Adrenal gland (tissue), 12 donors: ENCODE data around the gene PRKCA. TPM values are rescaled to one million over a fixed set of nuclear protein-coding genes. Genes with fewer than 3 reads are reported as not detected.

Experiments
- DNase-seq, 7 donors: peaks; one replicate each; pipeline ENCODE4 v3.0.0-alpha.2; 2019 to 2020
- H3K27ac ChIP-seq, 5 donors: fragments of 200-600 bp; sonication (generic) in 4 of 5; 1 replicate in 3 of 5; 2 replicates in 2 of 5; pipeline versions ENCODE4 v1.5.1 to v1.8.0; 2016 to 2020; ENCODE audit warnings: mild to moderate bottlenecking in 1 of 5
- H3K27me3 ChIP-seq: fragments of 200-600 bp; 2 replicates; pipeline ENCODE4 v1.8.0; 2021
- H3K36me3 ChIP-seq, 2 donors: fragments of 200-600 bp; replicated peaks in 1 of 2; 1 replicate in 1 of 2; 2 replicates in 1 of 2; pipeline versions ENCODE4 v1.5.1 to v1.8.0; 2018 to 2022
- H3K4me1 ChIP-seq, 2 donors: fragments of 200-600 bp; replicated peaks in 1 of 2; 1 replicate in 1 of 2; 2 replicates in 1 of 2; pipeline versions ENCODE4 v1.5.1 to v1.8.0; 2018 to 2021
- H3K4me3 ChIP-seq, 4 donors: fragments of 200-600 bp; sonication (generic) in 3 of 4; one replicate each; pipeline ENCODE4 v1.5.1; 2016 to 2018
- H3K9me3 ChIP-seq, 3 donors: fragments of 200-600 bp; sonication (generic) in 1 of 3; replicated peaks in 1 of 3; 1 replicate in 2 of 3; 2 replicates in 1 of 3; pipeline versions ENCODE4 v1.5.1 to v1.8.0; 2016 to 2021
- CTCF ChIP-seq, 6 experiments: fragments of 450-650 bp in 4 of 6; fragments of 200-600 bp in 2 of 6; sonication (generic) in 1 of 6; IDR thresholded peaks; 1 replicate in 5 of 6; 2 replicates in 1 of 6; pipeline versions ENCODE4 v1.5.1 to v1.8.0; 2016 to 2021; ENCODE audit warnings: antibody characterized with exemption in 6 of 6, mild to moderate bottlenecking in 2 of 6, moderate library complexity in 1 of 6
- POLR2A ChIP-seq, 2 donors: fragments of 450-650 bp; IDR thresholded peaks; one replicate each; pipeline ENCODE4 v1.6.1; 2017; ENCODE audit warnings: antibody characterized with exemption in 2 of 2, mild to moderate bottlenecking in 2 of 2, moderate library complexity in 1 of 2
- whole genome bisulfite sequencing, 4 donors: extraction: QIAGEN DNeasy Blood & Tissue Kit in 2 of 4; methylation state at CpG; one replicate each; pipeline versions ENCODE4 v1.1.5 to v1.1.7; 2013 to 2017; 5-methylcytosine and 5-hydroxymethylcytosine counted together
- intact Hi-C, 2 donors: fragments of 100-400 bp; cut with DNase I; formaldehyde crosslinking; loops; one replicate each; pipeline versions ENCODE4 v1.14.1 to v1.15.0; 2022 to 2023
- polyA plus RNA-seq, 3 donors: library from polyadenylated mRNA; stranded (reverse); fragments of 200-250 nt in 2 of 3; fragments of 350-450 nt in 1 of 3; fragmentation: Illumina TruSeq in 1 of 3; extraction: RNeasy Lipid Tissue Mini Kit (QIAGEN cat#74804) in 1 of 3; gene quantifications; one replicate each; pipeline ENCODE4 v1.2.3, GENCODE V29; 2013 to 2014
- total RNA-seq, 9 donors: library from RNA; depleted of rRNA in 4 of 9; stranded (reverse); fragments of >200 nt in 4 of 9; fragments of 120-200 nt in 1 of 9; fragmentation: NEBNext Ultra II Directional in 1 of 9; extraction: Animal tissue kit (Norgen Biotek cat#: 25700) in 1 of 9; gene quantifications; one replicate each; pipeline versions ENCODE4 v1.1.0 to v1.2.4, GENCODE V29; 2013 to 2023
- donor health status: healthy with polysubstance abuse.
- donor health status: Bipolar disorder and iron deficiency.
- donor health status: DM: yes; HTN: yes; CAD: no.
- donor health status: DM: no; HTN: no; CAD: no.
- donor health status: DM: no; HTN: no; CAD: no.
- donor health status: DM: yes; HTN: yes; CAD: no.

Gene PRKCA
- total and polyA plus RNA-seq, 12 donors = 15.1 to 202 (median 84.1) TPM

GRCh38 chr17:66580956-66581391, 278.6 kb downstream of the PRKCA start:
- Histone ChIP-seq H3K27me3 (no peaks in the 10 kb centered on the region), H3K36me3 (no peaks in the 10 kb centered on the region), H3K4me3 (no peak overlapping the region), H3K9me3 (no peaks in the 10 kb centered on the region), H3K27ac (peak overlapping the region in 2 of 5 donors; percentile 50 to 83), H3K4me1 (peaks cover 0 to 26% of the 10 kb centered on the region in 2 donors)
- 32 to 48% (median 41%) methylated on average over 3 of the region's 3 CpGs for WGBS, 4 donors
- DNase-seq = peak; percentile 55 to 81 (median 61)
- no peak for TF ChIP-seq POLR2A (IDR thresholded peaks at IDR 0.05)
- no peak for TF ChIP-seq CTCF (IDR thresholded peaks at IDR 0.05)
- intact Hi-C loops = no loop called here

DNA sequence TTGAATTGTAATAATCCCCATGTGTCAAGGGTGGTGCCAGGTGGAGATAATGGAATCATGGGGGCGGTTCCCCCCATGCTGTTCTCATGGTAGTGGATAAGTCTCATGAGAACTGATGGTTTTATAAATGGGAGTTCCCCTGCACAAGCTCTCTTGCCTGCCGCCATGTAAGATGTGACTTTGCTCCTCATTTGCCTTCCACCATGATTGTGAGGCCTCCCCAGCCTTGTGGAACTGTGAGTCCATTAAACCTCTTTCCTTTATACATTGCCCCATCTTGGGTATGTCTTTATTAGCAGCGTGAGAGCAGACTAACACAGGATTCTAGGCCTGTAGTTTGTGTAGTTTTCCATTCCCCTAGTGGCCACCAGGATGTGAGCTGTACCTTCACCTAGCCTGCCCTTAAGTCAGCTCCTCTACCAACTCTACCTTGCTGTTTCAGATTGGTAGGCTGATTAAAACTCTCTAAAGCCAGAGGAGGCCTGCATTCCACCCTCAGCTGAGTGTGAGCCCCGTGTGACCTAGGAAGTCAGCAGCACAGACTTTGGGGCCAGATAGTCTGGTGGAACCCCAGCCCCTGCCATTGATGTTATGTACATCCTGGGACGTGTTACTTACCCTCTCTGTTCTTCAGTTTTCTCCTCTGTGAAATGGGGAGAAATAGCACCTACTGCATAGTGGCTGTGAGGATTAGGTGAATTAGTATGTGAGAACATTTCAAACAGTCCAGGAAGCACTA, 280.1 kb downstream of the PRKCA start:
- H3K27ac ChIP-seq = no peak overlapping the region

GRCh38 chr17:66583112-66583748, 280.8 kb downstream of the PRKCA start:
- H3K27ac ChIP-seq = no peak overlapping the region
- no peaks in the 10 kb centered on the region for H3K27me3 ChIP-seq
- no peak overlapping the region for H3K4me3 ChIP-seq
- TF ChIP-seq POLR2A (IDR thresholded peaks at IDR 0.05) (no peak), CTCF (IDR thresholded peaks at IDR 0.05) (no peak)
- peaks cover 0 to 26% of the 10 kb centered on the region in 2 donors for H3K4me1 ChIP-seq
- intact Hi-C loops = no loop called here
- no peak for DNase-seq
- 86 to 89% (median 89%) methylated on average over 4 of the region's 4 CpGs for WGBS, 4 donors
- H3K36me3 ChIP-seq = no peaks in the 10 kb centered on the region
- H3K9me3 ChIP-seq = no peaks in the 10 kb centered on the region

More for the DNA sequence above, 280.1 kb downstream of the PRKCA start:
- H3K4me3 ChIP-seq = no peak overlapping the region
- TF ChIP-seq POLR2A (IDR thresholded peaks at IDR 0.05) (no peak), CTCF (IDR thresholded peaks at IDR 0.05) (no peak)
- H3K27me3 ChIP-seq = no peaks in the 10 kb centered on the region
- 96 to 98% (median 97%) methylated on average over 4 to 5 of the region's 5 CpGs for WGBS, 4 donors
- H3K36me3 ChIP-seq = no peaks in the 10 kb centered on the region
- no peaks in the 10 kb centered on the region for H3K9me3 ChIP-seq
- peaks cover 0 to 26% of the 10 kb centered on the region in 2 donors for H3K4me1 ChIP-seq
- intact Hi-C loops = no loop called here
- no peak for DNase-seq

DNA sequence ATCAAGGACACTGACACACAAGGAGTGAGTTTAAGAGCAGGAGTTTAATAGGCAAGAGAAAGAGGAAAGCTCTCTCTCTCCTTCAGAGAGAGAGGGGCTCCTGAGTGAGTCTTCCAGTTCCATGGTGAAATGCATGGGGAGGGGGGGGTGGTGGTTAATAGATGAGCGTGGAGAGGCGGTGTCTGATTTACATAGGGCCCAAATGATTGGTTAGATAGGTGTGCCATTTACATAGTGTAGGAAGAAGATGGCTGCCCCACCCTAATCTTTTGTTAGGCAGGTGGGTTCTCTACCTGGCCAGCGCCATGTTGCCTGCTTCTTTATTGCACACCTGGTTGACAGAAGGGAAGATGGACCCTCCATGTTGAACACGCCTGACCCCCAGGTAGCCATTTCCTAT, 282.5 kb downstream of the PRKCA start:
- no peaks in the 10 kb centered on the region for H3K27me3 ChIP-seq
- intact Hi-C loops = no loop called here

More for the DNA sequence above, 282.5 kb downstream of the PRKCA start:
- DNase-seq = no peak
- Histone ChIP-seq H3K36me3 (no peaks in the 10 kb centered on the region), H3K27ac (no peak overlapping the region), H3K9me3 (no peaks in the 10 kb centered on the region), H3K4me1 (peaks cover 0 to 18% of the 10 kb centered on the region in 2 donors), H3K4me3 (no peak overlapping the region)
- TF ChIP-seq POLR2A (IDR thresholded peaks at IDR 0.05) (no peak), CTCF (IDR thresholded peaks at IDR 0.05) (no peak)
- WGBS, 4 donors = 90 to 98% (median 97%) methylated on average over 4 of the region's 4 CpGs
